NCI-H2196 (cell line): ENCODE data around the gene TGFBR3L.
"Not testable (repeated sequence)": the region's sequence is repeated elsewhere in the genome, so short reads cannot be mapped to it uniquely, and the experiment has no call there.

ENCODE experiments used
- DNase-seq: peaks from one replicate; lab custom pipeline; 2025; ENCODE audit not compliant: unreplicated experiment; lab: John Stamatoyannopoulos, UW

Gene TGFBR3L

DNA sequence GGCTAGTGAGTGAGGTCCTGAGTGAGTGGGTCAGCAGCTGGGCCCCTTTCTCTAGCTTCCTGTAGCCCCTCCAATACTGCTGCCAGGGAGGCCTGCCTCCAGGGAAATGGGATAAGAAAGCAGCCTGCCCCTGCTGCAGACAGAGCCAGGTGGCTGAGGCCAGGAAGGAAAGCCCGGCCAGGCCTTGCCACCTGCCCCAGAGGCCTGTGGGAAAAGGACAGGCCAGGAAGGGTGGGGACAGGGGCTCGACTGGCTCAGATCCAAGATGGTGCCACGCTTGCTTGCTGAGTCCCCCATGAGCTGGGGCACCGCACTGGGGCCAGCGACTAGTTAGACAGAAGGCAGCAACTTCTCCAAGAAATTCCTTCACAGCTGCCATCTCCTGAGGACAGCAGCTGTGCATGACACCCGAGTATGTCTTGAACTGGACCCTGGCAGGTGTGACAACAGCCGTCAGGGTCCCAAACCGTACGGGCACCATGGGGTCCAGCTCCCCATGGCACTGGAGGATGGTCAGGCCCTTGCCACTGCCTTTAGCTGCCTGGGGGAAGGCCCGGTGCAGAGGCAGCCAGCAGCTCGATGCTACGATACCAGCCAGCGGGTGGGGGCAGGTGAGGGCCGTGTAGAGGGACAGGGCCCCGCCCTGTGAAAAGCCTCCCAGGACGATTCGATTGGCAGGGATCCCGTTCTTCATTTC lies 35.4 kb upstream of the TGFBR3L start:
- no peak for DNase-seq

DNA sequence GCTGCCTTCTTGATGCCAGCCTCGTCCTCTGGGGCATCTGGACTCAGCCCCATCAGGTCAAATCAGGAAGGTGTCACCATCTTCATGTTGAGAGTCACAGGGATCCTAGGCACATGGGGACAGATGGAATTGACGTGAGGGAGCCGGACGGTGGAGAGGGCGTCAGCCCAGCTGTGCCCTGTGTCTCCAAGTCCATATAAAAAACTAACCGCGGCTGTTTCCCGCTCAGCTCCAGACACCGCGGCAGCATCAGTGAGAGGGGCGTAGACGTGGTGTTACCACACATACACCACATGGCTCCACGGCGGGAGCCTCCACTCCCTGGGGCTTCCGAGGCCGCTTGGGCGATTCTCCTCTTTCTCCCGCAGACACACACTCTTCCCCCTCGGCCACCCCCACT lies 34.8 kb upstream of the TGFBR3L start:
- DNase-seq = no peak

DNA sequence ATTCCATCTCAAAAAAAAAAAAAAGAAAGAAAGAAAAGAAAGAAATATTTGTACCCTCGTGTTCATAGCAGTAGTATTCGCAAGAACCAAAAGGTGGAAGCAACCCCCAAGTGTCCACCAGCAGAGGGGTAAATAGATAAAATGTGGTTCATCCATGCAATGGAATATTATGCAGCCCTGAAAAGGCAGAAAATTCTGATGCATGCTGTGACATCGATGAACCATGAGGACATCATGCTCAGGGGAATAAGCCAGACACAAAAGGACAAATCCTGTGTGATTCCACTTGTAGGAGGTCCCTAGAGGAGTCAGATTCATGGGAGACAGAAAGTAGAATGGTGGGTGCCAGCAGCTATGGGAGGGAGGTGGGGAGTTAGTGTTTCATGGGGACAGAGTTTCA lies 32.7 kb upstream of the TGFBR3L start:
- no peak for DNase-seq

DNA sequence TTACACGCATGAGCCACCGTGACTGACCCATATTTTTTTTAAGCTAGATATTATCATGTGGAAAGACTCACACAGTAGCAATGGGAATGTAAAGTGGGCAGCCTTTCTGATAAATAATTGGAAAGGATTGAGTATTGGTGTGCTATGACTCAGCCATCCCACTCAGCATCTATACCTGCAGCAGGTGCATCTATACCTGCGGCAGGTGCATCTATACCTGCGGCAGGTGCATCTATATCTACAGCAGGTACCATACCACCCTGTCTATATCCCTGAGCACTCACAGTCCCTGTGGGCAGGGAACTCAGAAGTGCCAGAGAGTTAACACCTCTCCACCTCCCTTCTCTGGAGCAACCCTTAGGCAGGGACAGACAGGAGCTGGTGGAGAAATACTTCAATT lies 31.5 kb upstream of the TGFBR3L start:
- DNase-seq = no peak

DNA sequence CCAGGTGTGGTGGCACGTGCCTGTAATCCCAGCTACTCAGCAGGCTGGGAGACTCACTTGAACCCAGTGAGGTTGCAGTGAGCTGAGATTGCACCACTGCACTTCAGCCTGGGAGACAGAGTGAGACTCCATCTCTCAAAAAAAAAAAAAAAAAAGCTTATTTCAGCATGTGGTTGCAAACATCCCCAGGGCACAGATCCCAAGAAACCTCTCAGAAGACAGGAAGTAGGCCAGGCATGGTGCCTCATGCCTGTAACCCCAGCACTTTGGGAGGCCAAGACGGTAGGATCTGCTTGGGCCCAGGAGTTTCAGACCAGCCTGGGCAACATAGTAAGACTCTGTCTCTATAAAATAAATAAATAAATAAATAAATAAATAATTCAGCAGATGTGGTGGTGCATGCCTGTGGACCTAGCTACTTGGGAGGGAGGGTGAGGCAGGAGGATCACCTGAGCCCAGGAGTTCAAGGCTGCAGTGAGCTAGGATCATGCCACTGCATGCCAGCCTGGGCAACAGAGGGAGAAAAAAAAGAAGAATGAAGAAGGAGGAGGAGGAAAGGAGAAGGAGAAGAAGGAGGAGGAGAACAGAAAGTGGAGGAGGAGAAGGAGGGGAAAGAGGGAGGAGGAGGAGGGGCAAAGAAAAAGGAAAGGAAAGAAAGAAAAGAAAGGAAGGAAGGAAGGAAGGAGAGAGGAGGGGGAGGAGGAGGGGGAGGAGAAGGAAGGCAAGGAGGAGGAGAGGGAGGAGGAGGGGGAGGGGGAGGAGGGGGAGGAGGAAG lies 30.6 kb upstream of the TGFBR3L start:
- no peak for DNase-seq

DNA sequence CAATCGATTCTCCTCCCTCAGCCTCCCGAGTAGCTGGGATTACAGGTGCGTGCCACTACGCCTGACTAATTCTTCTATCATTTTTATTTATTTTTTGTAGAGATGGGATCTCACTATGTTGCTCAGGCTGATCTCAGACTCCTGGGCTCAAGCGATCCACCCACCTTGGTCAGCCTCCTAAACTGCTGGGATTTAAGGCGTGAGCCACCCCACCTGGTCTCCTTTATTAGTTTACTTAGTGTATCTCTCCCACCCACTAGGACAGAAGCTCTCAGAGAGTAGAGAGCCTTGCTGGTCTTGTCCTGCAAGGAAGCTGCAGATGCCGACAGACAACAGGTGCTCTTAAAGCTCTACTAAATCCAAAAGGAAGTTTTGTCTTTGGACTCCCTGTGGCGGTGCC lies 28.8 kb upstream of the TGFBR3L start:
- DNase-seq = no peak

- no peak for DNase-seq
Measured at GRCh38 chr19:7887408-7888144, 27.1 kb upstream of the TGFBR3L start.

DNA sequence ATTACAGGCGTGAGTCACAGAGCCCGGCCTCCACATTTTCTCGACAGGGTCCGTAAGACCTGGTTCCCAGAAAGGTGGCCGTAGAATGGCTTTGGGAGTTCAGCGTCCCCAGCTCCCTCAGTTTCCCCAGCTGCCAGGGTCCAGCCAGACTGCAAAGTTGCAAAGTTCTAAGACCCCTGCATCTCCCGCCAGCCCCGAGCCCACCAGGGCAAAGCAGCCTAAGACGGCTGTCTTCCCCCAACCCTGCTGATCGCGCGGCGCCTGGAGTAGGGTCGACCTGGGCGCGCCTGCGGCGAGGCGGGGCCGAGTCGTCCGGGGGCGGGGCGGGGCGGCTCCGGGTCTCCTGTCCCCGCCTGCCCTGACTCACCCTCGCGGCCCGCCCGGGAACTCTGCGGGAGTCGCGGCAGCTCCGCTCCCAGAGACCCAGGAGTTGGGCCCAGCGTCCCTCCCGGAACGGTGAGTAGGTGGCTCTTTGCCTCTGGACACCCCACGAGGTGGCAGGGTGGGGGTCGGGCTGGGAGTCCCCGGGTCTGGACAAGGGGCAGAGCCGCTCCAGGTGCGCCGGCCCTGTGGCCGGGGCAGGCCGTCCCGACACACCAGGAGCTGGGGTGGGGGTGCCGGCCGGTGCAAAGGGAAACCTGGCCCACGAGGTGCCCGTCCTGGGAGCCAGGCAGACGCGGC lies 26.3 kb upstream of the TGFBR3L start, which contains the start of gene LRRC8E:
Gene LRRC8E (plus strand): TSS at position 366 of the 681 bp plus-strand sequence. CDS start 7,094 bp downstream, outside the sequence.
- no peak for DNase-seq

- DNase-seq = no peak
Measured at GRCh38 chr19:7888826-7889217, 25.8 kb upstream of the TGFBR3L start.

DNA sequence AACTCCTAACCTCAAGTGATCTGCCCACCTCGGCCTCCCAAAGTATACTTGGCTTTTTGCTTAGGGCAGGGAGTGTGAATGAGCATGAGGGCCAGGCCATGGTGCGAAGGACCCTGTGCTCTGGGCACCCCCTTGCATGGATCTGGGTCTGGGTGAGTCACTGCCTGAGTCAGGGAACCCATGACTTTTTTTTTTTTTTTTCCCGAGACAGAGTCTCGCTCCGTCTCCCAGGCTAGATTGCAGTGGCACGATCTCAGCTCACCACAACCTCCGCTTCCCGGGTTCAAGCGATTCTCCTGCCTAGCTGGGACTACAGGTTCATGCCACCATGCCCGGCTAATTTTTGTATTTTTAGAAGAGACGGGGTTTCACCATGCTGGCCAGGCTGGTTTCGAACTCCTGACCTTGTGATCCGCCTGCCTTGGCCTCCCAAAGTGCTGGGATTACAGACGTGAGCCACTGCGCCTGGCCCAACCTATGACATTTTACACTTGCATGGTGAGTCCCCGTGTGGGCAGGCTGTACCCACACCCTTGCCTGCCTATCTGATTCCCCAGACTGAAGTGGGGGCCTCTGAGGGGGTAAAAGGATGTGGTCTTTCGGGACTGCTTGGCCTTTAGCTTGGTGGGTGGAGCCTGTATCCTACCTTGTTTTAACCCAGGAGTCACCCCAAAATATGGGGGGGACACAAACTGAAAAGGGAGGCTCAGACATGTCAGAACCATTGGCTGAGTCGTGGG lies 21.1 kb upstream of the TGFBR3L start:
- DNase-seq = not testable (repeated sequence)

- DNase-seq = no peak
Measured at GRCh38 chr19:7894612-7895309, 19.9 kb upstream of the TGFBR3L start.

GRCh38 chr19:7895565-7895964 lies 19.1 kb upstream of the TGFBR3L start:
- DNase-seq = no peak

- DNase-seq = no peak
Measured at GRCh38 chr19:7897292-7897691, 17.3 kb upstream of the TGFBR3L start.

DNA sequence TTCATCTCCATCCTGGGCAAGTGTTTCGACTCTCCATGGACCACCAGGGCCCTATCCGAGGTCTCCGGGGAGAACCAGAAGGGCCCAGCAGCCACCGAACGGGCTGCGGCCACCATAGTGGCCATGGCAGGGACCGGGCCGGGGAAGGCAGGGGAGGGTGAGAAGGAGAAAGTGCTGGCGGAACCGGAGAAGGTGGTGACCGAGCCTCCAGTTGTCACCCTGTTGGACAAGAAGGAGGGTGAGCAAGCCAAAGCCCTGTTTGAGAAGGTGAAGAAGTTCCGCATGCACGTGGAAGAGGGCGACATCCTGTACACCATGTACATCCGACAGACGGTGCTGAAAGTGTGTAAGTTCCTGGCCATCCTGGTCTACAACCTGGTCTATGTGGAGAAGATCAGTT lies 15.7 kb upstream of the TGFBR3L start:
- no peak for DNase-seq

- DNase-seq = no peak
Measured at GRCh38 chr19:7899751-7900378, 14.8 kb upstream of the TGFBR3L start.

DNA sequence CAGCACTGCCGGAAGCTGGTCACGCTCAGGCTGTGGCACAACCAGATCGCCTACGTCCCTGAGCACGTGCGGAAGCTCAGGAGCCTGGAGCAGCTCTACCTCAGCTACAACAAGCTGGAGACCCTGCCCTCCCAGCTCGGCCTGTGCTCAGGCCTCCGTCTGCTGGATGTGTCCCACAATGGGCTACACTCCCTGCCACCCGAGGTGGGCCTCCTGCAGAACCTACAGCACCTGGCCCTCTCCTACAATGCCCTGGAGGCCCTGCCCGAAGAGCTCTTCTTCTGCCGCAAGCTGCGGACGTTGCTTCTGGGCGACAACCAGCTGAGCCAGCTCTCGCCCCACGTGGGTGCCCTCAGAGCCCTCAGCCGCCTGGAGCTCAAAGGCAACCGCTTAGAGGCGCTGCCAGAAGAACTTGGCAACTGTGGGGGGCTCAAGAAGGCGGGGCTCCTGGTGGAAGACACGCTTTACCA lies 14.2 kb upstream of the TGFBR3L start:
- no peak for DNase-seq

- DNase-seq = no peak
Measured at GRCh38 chr19:7900931-7901330, 13.7 kb upstream of the TGFBR3L start.

GRCh38 chr19:7901337-7901736 lies 13.3 kb upstream of the TGFBR3L start:
- no peak for DNase-seq

DNA sequence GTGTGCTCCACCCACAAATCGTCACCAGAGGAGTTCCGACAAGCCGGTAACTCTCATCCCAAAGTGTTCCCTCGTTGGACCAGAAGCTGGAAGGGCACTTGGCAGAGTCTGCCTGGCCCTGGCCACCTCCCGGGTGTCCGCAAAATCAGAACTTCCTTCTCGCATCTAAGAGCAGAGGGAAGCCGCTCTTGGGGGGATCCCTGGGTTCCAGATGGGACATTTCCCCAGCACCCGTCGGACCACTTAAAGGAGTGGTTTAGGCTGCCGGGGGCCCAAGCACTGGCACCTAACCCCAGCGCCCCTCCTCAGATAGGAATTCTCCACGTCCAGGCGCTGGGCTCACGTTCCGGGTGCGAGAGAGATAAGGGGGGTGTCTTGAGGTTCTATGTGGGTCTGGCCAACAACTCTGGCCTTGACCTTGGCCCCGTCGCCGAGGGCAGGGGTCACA lies 11.8 kb upstream of the TGFBR3L start:
- DNase-seq = no peak
